Neural progenitor cell (in vitro differentiated cells): Measurements from ENCODE around the gene SERGEF. TPM values are rescaled to one million over a fixed set of nuclear protein-coding genes. Genes with fewer than 3 reads are reported as not detected.

Source experiments
- DNase-seq: peaks from one replicate; pipeline ENCODE4 v3.0.0-alpha.2; 2016; ENCODE audit warnings: low spot score
- H2AFZ ChIP-seq: fragments of 200-600 bp; sonication (generic); replicated peaks from 2 replicates; pipeline ENCODE4 v1.6.1; 2016; ENCODE audit warnings: antibody characterized with exemption
- H3F3A ChIP-seq: fragments of 200-600 bp; sonication (generic); 2 replicates; pipeline ENCODE4 v1.6.1; 2016; ENCODE audit warnings: antibody characterized with exemption, low read depth
- H3K27ac ChIP-seq: fragments of 200-600 bp; sonication (generic); 2 replicates; pipeline ENCODE4 v1.5.1; 2016; ENCODE audit warnings: mild to moderate bottlenecking
- H3K27me3 ChIP-seq: fragments of 200-600 bp; sonication (generic); 2 replicates; pipeline ENCODE4 v1.6.1; 2016; ENCODE audit warnings: mild to moderate bottlenecking, moderate library complexity
- H3K36me3 ChIP-seq: fragments of 200-600 bp; sonication (generic); 2 replicates; pipeline ENCODE4 v1.5.1; 2016
- H3K4me1 ChIP-seq: fragments of 200-600 bp; sonication (generic); 2 replicates; pipeline ENCODE4 v1.6.1; 2016; ENCODE audit warnings: mixed run types
- H3K4me2 ChIP-seq: fragments of 200-600 bp; sonication (generic); 2 replicates; pipeline ENCODE4 v1.6.1; 2016
- H3K4me3 ChIP-seq: fragments of 200-600 bp; sonication (generic); 2 replicates; pipeline ENCODE4 v1.5.1; 2016
- H3K79me2 ChIP-seq: fragments of 200-600 bp; sonication (generic); 2 replicates; pipeline ENCODE4 v1.6.1; 2016; ENCODE audit warnings: low read depth
- H3K9ac ChIP-seq: fragments of 200-600 bp; sonication (generic); 2 replicates; pipeline ENCODE4 v1.6.1; 2016
- H3K9me3 ChIP-seq: fragments of 200-600 bp; sonication (generic); 2 replicates; pipeline ENCODE4 v1.5.1; 2016; ENCODE audit warnings: low read depth
- H4K20me1 ChIP-seq: fragments of 200-600 bp; sonication (generic); 2 replicates; pipeline ENCODE4 v1.6.1; 2016; ENCODE audit warnings: low read depth
- H3K27ac Mint-ChIP-seq: 3 replicates; pipeline ENCODE4 v1.8.0; 2021; ENCODE audit warnings: mixed read lengths
- H3K27me3 Mint-ChIP-seq: 2 replicates; pipeline ENCODE4 v1.8.0; 2022; ENCODE audit warnings: low read depth, mild to moderate bottlenecking, inconsistent platforms, moderate library complexity, mixed read lengths; ENCODE audit not compliant: insufficient read depth
- H3K36me3 Mint-ChIP-seq: 3 replicates; pipeline ENCODE4 v1.8.0; 2021; ENCODE audit warnings: mixed read lengths
- H3K4me1 Mint-ChIP-seq: 3 replicates; pipeline ENCODE4 v1.8.0; 2021; ENCODE audit warnings: mixed read lengths
- H3K4me3 Mint-ChIP-seq: 3 replicates; pipeline ENCODE4 v1.8.0; 2021; ENCODE audit warnings: mild to moderate bottlenecking, moderate library complexity, mixed read lengths
- H3K9me3 Mint-ChIP-seq: 3 replicates; pipeline ENCODE4 v1.8.0; 2020; ENCODE audit warnings: mixed read lengths
- CTCF ChIP-seq: fragments of 200-600 bp; sonication (generic); IDR thresholded peaks from 2 replicates; pipeline ENCODE4 v1.5.1; 2017; ENCODE audit warnings: antibody characterized with exemption, mild to moderate bottlenecking
- EZH2 ChIP-seq: fragments of 200-600 bp; sonication (generic); IDR thresholded peaks from 2 replicates; pipeline ENCODE4 v1.6.1; 2017; ENCODE audit warnings: antibody characterized with exemption, mild to moderate bottlenecking, moderate library complexity
- EZH2phosphoT487 ChIP-seq: fragments of 200-600 bp; sonication (generic); IDR thresholded peaks from 2 replicates; pipeline ENCODE4 v1.6.1; 2017; ENCODE audit warnings: antibody characterized with exemption
- total RNA-seq: library from RNA; depleted of rRNA; stranded (reverse); fragments of >200 nt; gene quantifications from 2 replicates; pipeline ENCODE4 v1.2.3, GENCODE V29; 2015; ENCODE audit warnings: low replicate concordance

The SERGEF gene
- total RNA-seq, 1 donor from 2014 or later: 35.1 TPM

- H3K4me3 Mint-ChIP-seq: no peak overlapping the region
- no peak for TF ChIP-seq CTCF
- no peak for TF ChIP-seq EZH2
- TF ChIP-seq EZH2phosphoT487: no peak
Observed at GRCh38 chr11:18019650-18020049, 6.8 kb upstream of the SERGEF start.

GRCh38 chr11:18016789-18017188 is 3.9 kb upstream of the SERGEF start:
- no peaks in the 10 kb centered on the region for H3K9me3 ChIP-seq
- H2AFZ ChIP-seq: no peak overlapping the region
- Mint-ChIP-seq H3K4me3 (no peak overlapping the region), H3K9me3 (no peaks in the 10 kb centered on the region), H3K27ac (no peak overlapping the region), H3K36me3 (no peaks in the 10 kb centered on the region), H3K27me3 (peaks cover 11% of the 10 kb centered on the region), H3K4me1 (peaks cover 12% of the 10 kb centered on the region)
- H3K4me3 ChIP-seq: no peak overlapping the region
- H3K79me2 ChIP-seq: peaks cover 4% of the 10 kb centered on the region
- peaks cover 9% of the 10 kb centered on the region for H3K4me1 ChIP-seq
- H4K20me1 ChIP-seq: peaks cover 2% of the 10 kb centered on the region
- no peak overlapping the region for H3K9ac ChIP-seq
- no peak overlapping the region for H3K4me2 ChIP-seq
- H3K27me3 ChIP-seq: peaks cover 33% of the 10 kb centered on the region
- DNase-seq: no peak
- no peaks in the 10 kb centered on the region for H3K36me3 ChIP-seq
- TF ChIP-seq EZH2phosphoT487 (no peak), CTCF (no peak), EZH2 (no peak)
- peaks cover 19% of the 10 kb centered on the region for H3F3A ChIP-seq
- no peak overlapping the region for H3K27ac ChIP-seq

More at GRCh38 chr11:18019650-18020049, 6.8 kb upstream of the SERGEF start:
- no peak for DNase-seq
- Mint-ChIP-seq H3K27ac (no peak overlapping the region), H3K9me3 (no peaks in the 10 kb centered on the region), H3K27me3 (peaks cover 3% of the 10 kb centered on the region), H3K4me1 (no peaks in the 10 kb centered on the region), H3K36me3 (no peaks in the 10 kb centered on the region)
- no peaks in the 10 kb centered on the region for H3K9me3 ChIP-seq
- no peak overlapping the region for H3K27ac ChIP-seq
- no peak overlapping the region for H3K4me3 ChIP-seq
- no peaks in the 10 kb centered on the region for H3K36me3 ChIP-seq
- H4K20me1 ChIP-seq: no peaks in the 10 kb centered on the region
- H3K4me2 ChIP-seq: no peak overlapping the region
- no peak overlapping the region for H3K9ac ChIP-seq
- H3K27me3 ChIP-seq: peaks cover 18% of the 10 kb centered on the region
- H3F3A ChIP-seq: no peaks in the 10 kb centered on the region
- no peaks in the 10 kb centered on the region for H3K4me1 ChIP-seq
- H3K79me2 ChIP-seq: no peaks in the 10 kb centered on the region
- no peak overlapping the region for H2AFZ ChIP-seq

- H3K9me3 ChIP-seq: no peaks in the 10 kb centered on the region
- H3K27ac ChIP-seq: no peak overlapping the region
- H2AFZ ChIP-seq: no peak overlapping the region
- no peak for DNase-seq
- H3F3A ChIP-seq: peaks cover 23% of the 10 kb centered on the region
- peaks cover 33% of the 10 kb centered on the region for H3K27me3 ChIP-seq
- H3K79me2 ChIP-seq: peaks cover 19% of the 10 kb centered on the region
- H3K27ac Mint-ChIP-seq: no peak overlapping the region
- H4K20me1 ChIP-seq: peaks cover 10% of the 10 kb centered on the region
- peaks cover 16% of the 10 kb centered on the region for H3K4me1 ChIP-seq
- TF ChIP-seq EZH2phosphoT487 (no peak), CTCF (no peak), EZH2 (no peak)
- H3K36me3 Mint-ChIP-seq: no peaks in the 10 kb centered on the region
- H3K4me1 Mint-ChIP-seq: peaks cover 17% of the 10 kb centered on the region
- no peaks in the 10 kb centered on the region for H3K9me3 Mint-ChIP-seq
- peaks cover 11% of the 10 kb centered on the region for H3K27me3 Mint-ChIP-seq
- H3K36me3 ChIP-seq: no peaks in the 10 kb centered on the region
- no peak overlapping the region for H3K4me3 ChIP-seq
- H3K4me2 ChIP-seq: no peak overlapping the region
- no peak overlapping the region for H3K9ac ChIP-seq
- H3K4me3 Mint-ChIP-seq: peak overlapping the region; percentile 99
Observed at GRCh38 chr11:18014876-18015275, 2.0 kb upstream of the SERGEF start.
